Subcutaneous adipose tissue (tissue), 4 donors: ENCODE measurements around the gene CCL2. TPM values are rescaled to one million over a fixed set of nuclear protein-coding genes. Genes with fewer than 3 reads are reported as not detected.

Experiments used
- total RNA-seq, 4 donors: library from RNA; depleted of rRNA; stranded (reverse); fragments of >200 nt; gene quantifications; one replicate each; pipeline ENCODE4 v1.1.0, GENCODE V29; 2016
- TF ChIP-seq, protein P1 (sequence below): fragments of 450-650 bp; IDR thresholded peaks from one replicate; pipeline ENCODE4 v1.5.1; 2016; ENCODE audit warnings: low read depth, mild to moderate bottlenecking, control low read depth, antibody characterized with exemption, moderate library complexity

Gene CCL2
- total RNA-seq, 4 donors from 2014 or later, result 7.9 to 24.3 (median 24.1) TPM; not detected in 1

DNA sequence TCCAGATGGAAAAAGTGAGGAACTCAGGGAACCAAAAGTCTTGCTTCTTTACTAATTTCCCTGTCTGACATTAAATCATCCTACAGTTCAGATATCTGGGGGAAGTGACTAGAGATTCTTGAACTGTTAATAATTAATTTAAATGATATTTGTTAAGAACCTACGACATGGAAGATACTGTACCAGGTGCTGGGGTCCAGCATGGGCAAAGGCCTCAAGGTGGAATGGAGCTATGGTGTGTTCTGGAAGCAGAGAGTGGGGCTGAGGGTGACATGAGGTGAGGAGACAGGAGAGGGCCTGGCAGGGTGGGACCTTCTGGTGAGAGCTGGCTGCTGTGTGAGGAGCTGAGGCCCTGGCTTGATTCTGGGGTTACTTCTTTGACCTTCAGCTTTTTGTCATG lies 6.0 kb upstream of the CCL2 start:
- TF ChIP-seq, protein P1, sequence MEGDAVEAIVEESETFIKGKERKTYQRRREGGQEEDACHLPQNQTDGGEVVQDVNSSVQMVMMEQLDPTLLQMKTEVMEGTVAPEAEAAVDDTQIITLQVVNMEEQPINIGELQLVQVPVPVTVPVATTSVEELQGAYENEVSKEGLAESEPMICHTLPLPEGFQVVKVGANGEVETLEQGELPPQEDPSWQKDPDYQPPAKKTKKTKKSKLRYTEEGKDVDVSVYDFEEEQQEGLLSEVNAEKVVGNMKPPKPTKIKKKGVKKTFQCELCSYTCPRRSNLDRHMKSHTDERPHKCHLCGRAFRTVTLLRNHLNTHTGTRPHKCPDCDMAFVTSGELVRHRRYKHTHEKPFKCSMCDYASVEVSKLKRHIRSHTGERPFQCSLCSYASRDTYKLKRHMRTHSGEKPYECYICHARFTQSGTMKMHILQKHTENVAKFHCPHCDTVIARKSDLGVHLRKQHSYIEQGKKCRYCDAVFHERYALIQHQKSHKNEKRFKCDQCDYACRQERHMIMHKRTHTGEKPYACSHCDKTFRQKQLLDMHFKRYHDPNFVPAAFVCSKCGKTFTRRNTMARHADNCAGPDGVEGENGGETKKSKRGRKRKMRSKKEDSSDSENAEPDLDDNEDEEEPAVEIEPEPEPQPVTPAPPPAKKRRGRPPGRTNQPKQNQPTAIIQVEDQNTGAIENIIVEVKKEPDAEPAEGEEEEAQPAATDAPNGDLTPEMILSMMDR, result no peak

GRCh38 chr17:34249478-34249877 lies 5.6 kb upstream of the CCL2 start:
- TF ChIP-seq, protein P1, result no peak

DNA sequence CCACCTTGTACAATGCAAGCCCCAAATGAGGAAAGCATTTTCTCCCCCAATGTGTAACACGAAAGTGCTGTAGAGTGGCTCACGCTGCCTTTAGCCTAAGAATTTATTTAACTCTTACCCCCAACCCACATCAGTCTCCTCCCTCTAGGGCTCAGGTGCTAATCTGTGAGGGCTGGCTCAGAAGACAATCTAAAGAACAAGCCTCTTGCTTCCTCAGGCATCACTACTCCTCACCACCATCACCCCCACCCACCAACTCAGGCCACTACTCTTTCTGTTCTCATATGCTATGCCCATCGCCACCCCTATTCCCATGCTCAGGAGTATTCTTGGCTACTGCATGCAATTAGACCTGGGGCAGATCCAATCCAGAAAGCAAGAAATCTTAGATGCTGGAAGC lies 3.9 kb upstream of the CCL2 start:
- TF ChIP-seq, protein P1, result no peak

DNA sequence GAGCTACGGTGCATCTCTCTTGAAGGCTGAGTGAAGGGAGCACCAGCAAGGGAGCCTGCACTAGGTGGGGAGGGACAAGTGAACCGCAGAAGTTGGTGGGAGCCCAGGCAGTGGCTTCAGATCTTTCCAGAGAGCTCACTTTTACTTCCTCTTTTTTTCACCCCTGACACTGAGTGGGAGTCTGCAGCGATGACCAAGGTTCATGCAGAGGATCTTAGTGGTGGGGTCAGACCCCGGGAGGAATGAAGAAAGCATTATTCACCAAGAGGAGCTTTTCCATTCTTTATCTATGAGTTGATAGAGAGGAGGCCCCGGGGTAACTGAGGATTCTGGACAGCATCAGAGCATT lies 3.0 kb upstream of the CCL2 start:
- TF ChIP-seq, protein P1, result no peak

GRCh38 chr17:34252444-34253138 lies 2.5 kb upstream of the CCL2 start:
- TF ChIP-seq, protein P1, result no peak

GRCh38 chr17:34253139-34253525 lies 2.0 kb upstream of the CCL2 start:
- TF ChIP-seq, protein P1, result no peak

DNA sequence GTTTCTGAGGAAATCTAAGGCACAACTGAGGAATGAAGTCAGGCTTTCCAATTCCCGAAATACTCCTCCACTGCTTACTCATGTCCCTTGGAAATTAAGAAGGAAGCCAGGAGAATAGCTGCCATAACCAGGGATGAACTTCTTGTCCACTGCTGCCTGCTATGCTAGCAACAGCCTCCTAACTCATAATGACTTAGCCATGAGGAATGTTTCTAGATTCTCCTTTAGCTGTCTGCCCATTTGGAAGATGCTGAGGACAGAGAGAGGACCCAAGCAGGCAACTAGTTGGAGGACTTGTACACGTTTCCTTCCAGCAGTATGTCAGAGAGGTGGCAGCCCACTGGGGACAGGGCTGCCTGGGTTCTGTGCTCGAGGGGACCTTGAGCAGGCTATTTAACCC lies 939 bp upstream of the CCL2 start:
- TF ChIP-seq, protein P1, result no peak
